Esophagus muscularis mucosa (tissue), 4 donors: ENCODE data around the gene VAMP3. TPM values are rescaled to one million over a fixed set of nuclear protein-coding genes. Genes with fewer than 3 reads are reported as not detected.

Source experiments
- DNase-seq: peaks from one replicate; pipeline ENCODE4 v3.0.0-alpha.2; 2017; ENCODE audit errors: extremely low spot score
- H3K27ac ChIP-seq, 4 donors: fragments of 200-600 bp; sonication (generic); replicated peaks in 1 of 4; 1 replicate in 3 of 4; 2 replicates in 1 of 4; pipeline ENCODE4 v1.5.1; 2016 to 2019; ENCODE audit warnings: mild to moderate bottlenecking in 1 of 4
- H3K27me3 ChIP-seq, 4 donors: fragments of 200-600 bp; sonication (generic); one replicate each; pipeline versions ENCODE4 v1.5.1 to v1.6.0; 2016 to 2019
- H3K36me3 ChIP-seq, 4 donors: fragments of 200-600 bp; sonication (generic); one replicate each; pipeline ENCODE4 v1.5.1; 2016 to 2019
- H3K4me1 ChIP-seq, 4 donors: fragments of 200-600 bp; sonication (generic); one replicate each; pipeline ENCODE4 v1.5.1; 2016 to 2019
- H3K4me3 ChIP-seq, 4 donors: fragments of 200-600 bp; sonication (generic); 1 replicate in 2 of 4; 2 replicates in 2 of 4; pipeline ENCODE4 v1.5.1; 2016 to 2019; ENCODE audit warnings: mild to moderate bottlenecking in 4 of 4, moderate library complexity in 1 of 4
- H3K9me3 ChIP-seq, 4 donors: fragments of 200-600 bp; sonication (generic); 1 replicate in 3 of 4; 2 replicates in 1 of 4; pipeline ENCODE4 v1.5.1; 2016 to 2019
- CTCF ChIP-seq, 3 experiments: fragments of 200-600 bp in 2 of 3; fragments of 450-650 bp in 1 of 3; sonication (generic) in 2 of 3; IDR thresholded peaks; one replicate each; pipeline ENCODE4 v1.5.1; 2017 to 2019; ENCODE audit warnings: antibody characterized with exemption in 3 of 3, mild to moderate bottlenecking in 2 of 3, moderate library complexity in 1 of 3
- EP300 ChIP-seq: sonication (generic); formaldehyde crosslinking; IDR thresholded peaks from one replicate; pipeline ENCODE4 v1.6.1; 2017; ENCODE audit warnings: antibody characterized with exemption
- POLR2A ChIP-seq: fragments of 450-650 bp; IDR thresholded peaks from one replicate; pipeline ENCODE4 v1.6.1; 2017; ENCODE audit warnings: antibody characterized with exemption, moderate library complexity, mild to moderate bottlenecking, low read depth
- POLR2AphosphoS5 ChIP-seq, 2 donors: sonication (generic); formaldehyde crosslinking; IDR thresholded peaks; one replicate each; pipeline ENCODE4 v1.6.1; 2017; ENCODE audit warnings: antibody characterized with exemption in 2 of 2
- WGBS: methylation state at CpG from one replicate; pipeline ENCODE4 v1.1.5; 2018; 5-methylcytosine and 5-hydroxymethylcytosine counted together
- intact Hi-C: fragments of 100-400 bp; cut with DNase I; formaldehyde crosslinking; loops from one replicate; pipeline ENCODE4 v1.15.1; 2023
- total RNA-seq, 4 donors: library from RNA; depleted of rRNA; stranded (reverse); fragments of >200 nt; gene quantifications; one replicate each; pipeline versions ENCODE4 v1.1.0 to v1.2.1, GENCODE V29; 2016

The VAMP3 gene
- total RNA-seq, 4 donors from 2014 or later = 90.3 to 114 (median 99.5) TPM

GRCh38 chr1:7783826-7784491 is 12.9 kb downstream of the VAMP3 start, which contains the start of gene PER3:
TSS of gene PER3 (plus strand) at chr1:7784291. CDS start at chr1:7784878, 587 bp downstream.
- Histone ChIP-seq H3K4me1 (peaks cover 18 to 55% (median 55%) of the 10 kb centered on the region in 4 donors), H3K36me3 (peaks cover 16 to 45% (median 31%) of the 10 kb centered on the region in 4 donors), H3K27ac (peak within 1 kb of the TSS; percentile 93 to 99 (median 96)), H3K4me3 (peak within 1 kb of the TSS; percentile 69 to 84 (median 78)), H3K27me3 (no peaks in the 10 kb centered on the region), H3K9me3 (no peaks in the 10 kb centered on the region)
- intact Hi-C loops = no loop called here
- DNase-seq = peak; percentile 99
- WGBS = 0% methylated on average over 1 of the region's 90 CpGs
- no peak for TF ChIP-seq POLR2A
- peak in 1 of 3 experiments; percentile 19 for TF ChIP-seq CTCF (IDR thresholded peaks at IDR 0.05)
- peak; percentile 61 to 75 for TF ChIP-seq POLR2AphosphoS5 (IDR thresholded peaks at IDR 0.05)

- Histone ChIP-seq H3K4me3 (peak overlapping the region; percentile 69 to 84 (median 78)), H3K9me3 (no peaks in the 10 kb centered on the region), H3K27ac (peak overlapping the region; percentile 93 to 99 (median 96)), H3K27me3 (no peaks in the 10 kb centered on the region), H3K4me1 (peaks cover 18 to 60% (median 55%) of the 10 kb centered on the region in 4 donors), H3K36me3 (peaks cover 14 to 46% (median 31%) of the 10 kb centered on the region in 4 donors)
- intact Hi-C loops = no loop called here
- TF ChIP-seq CTCF (IDR thresholded peaks at IDR 0.05) (no peak), POLR2A (peak; percentile 19)
- no peak for DNase-seq
- WGBS = 26% methylated on average over 34 of the region's 52 CpGs
These were observed 13.5 kb downstream of the VAMP3 start for GRCh38 chr1:7784492-7785071.

- Histone ChIP-seq H3K9me3 (no peaks in the 10 kb centered on the region), H3K36me3 (peaks cover 13 to 46% (median 31%) of the 10 kb centered on the region in 4 donors), H3K27me3 (no peaks in the 10 kb centered on the region), H3K4me1 (peaks cover 18 to 60% (median 55%) of the 10 kb centered on the region in 4 donors), H3K4me3 (peak overlapping the region; percentile 69 to 84 (median 78)), H3K27ac (peak overlapping the region; percentile 93 to 99 (median 96))
- WGBS = 65% methylated on average over 7 of the region's 7 CpGs
- intact Hi-C loops = no loop called here
- TF ChIP-seq CTCF (IDR thresholded peaks at IDR 0.05) (no peak), EP300 (no peak), POLR2A (no peak), POLR2AphosphoS5 (IDR thresholded peaks at IDR 0.05) (no peak)
- no peak for DNase-seq
These were observed 14.0 kb downstream of the VAMP3 start for GRCh38 chr1:7785108-7785507.

GRCh38 chr1:7786795-7787194 is 15.7 kb downstream of the VAMP3 start:
- no peaks in the 10 kb centered on the region for H3K27me3 ChIP-seq
- peak overlapping the region; percentile 8 to 54 (median 45) for H3K27ac ChIP-seq
- peaks cover 18 to 60% (median 55%) of the 10 kb centered on the region in 4 donors for H3K4me1 ChIP-seq
- intact Hi-C loops = no loop called here
- no peak for TF ChIP-seq POLR2AphosphoS5 (IDR thresholded peaks at IDR 0.05)
- no peak for TF ChIP-seq EP300
- TF ChIP-seq POLR2A = no peak
- no peak for TF ChIP-seq CTCF (IDR thresholded peaks at IDR 0.05)
- no peak for DNase-seq
- 34% methylated on average over 5 of the region's 5 CpGs for WGBS
- H3K4me3 ChIP-seq = peak overlapping the region in 1 of 4 donors; percentile 16
- H3K36me3 ChIP-seq = peaks cover 9 to 50% (median 34%) of the 10 kb centered on the region in 4 donors
- H3K9me3 ChIP-seq = peaks cover 0 to 6% (median 0%) of the 10 kb centered on the region in 4 donors
